ENCODE data around the gene HSPB9. TPM values are rescaled to one million over a fixed set of nuclear protein-coding genes. Genes with fewer than 3 reads are reported as not detected.
A peak's percentile ranks its signal among the peaks of the same experiment; 100 is the strongest.

HSPB9 gene
- total and polyA plus RNA-seq, 9 of the 15 experiments (the other 6 are each of a cell fraction or from before 2014, with no cell fraction given) = 0.04 to 0.16 (median 0.08) TPM; not detected in 3

DNA sequence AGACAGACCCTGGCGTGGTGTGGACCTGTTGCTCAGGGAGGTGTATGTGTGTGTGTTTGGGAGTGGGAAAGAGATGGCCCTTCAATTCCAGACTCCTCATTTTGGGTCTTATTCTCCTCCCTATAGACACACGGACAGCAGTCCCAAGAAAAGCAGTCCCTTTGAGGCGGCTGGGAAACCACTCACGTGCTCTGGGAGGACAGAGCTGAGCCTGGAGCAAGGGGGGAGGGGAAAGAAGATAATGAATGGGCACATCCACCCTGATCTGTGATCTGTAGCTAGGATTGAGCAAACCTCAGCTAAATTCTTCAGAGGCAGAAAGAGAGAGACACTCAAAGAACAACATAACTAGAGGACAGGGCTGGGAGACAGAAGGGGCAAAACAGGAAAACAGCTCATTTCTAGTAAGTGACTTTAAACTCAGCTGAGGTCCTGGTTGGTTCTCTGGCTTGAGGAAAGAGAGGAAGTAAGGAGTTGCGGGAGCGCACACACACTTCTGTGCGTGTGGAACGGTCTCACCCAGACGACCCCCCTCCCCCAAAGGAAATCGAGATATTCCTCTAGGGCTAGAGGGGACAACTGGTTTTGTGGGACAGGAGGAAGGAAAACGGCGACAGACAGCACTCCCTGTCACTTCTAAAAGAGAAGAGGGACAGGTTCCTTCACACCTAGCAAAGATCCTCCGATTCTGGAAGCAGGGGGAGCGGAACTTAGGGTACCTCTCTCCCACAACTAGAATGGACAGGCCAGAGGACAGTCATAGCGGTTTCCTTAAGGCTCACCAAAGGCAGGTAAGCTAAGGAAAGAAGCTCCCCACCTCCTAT, 31.5 kb downstream of the HSPB9 start (continued):
- TF ChIP-seq, protein P1, sequence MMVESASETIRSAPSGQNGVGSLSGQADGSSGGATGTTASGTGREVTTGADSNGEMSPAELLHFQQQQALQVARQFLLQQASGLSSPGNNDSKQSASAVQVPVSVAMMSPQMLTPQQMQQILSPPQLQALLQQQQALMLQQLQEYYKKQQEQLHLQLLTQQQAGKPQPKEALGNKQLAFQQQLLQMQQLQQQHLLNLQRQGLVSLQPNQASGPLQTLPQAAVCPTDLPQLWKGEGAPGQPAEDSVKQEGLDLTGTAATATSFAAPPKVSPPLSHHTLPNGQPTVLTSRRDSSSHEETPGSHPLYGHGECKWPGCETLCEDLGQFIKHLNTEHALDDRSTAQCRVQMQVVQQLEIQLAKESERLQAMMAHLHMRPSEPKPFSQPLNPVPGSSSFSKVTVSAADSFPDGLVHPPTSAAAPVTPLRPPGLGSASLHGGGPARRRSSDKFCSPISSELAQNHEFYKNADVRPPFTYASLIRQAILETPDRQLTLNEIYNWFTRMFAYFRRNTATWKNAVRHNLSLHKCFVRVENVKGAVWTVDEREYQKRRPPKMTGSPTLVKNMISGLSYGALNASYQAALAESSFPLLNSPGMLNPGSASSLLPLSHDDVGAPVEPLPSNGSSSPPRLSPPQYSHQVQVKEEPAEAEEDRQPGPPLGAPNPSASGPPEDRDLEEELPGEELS (CRISPR knock-in tag; IDR thresholded peaks at IDR 0.05; ENCODE audit: borderline replicate concordance) = 0 out of 2 replicates have a peak, but pooled peaks have one; percentile 42
- TF ChIP-seq ZNF224 (CRISPR knock-in tag; IDR thresholded peaks at IDR 0.05) (0 out of 2 replicates have a peak, but pooled peaks have one; percentile 29), HDAC2 (IDR thresholded peaks at IDR 0.05) (no peak), SPI1 (IDR thresholded peaks at IDR 0.05; ENCODE audit: borderline replicate concordance, low read depth, low read length) (peak; percentile 83; the same call in 1 of the 2 replicates), FOXK2 (conservative IDR thresholded peaks at IDR 0.05 in 1 of 2, IDR thresholded peaks at IDR 0.05 in 1 of 2; ENCODE audit: low read depth in 2 of 2) (no peak), NCOA6 (IDR thresholded peaks at IDR 0.05) (no peak)

DNA sequence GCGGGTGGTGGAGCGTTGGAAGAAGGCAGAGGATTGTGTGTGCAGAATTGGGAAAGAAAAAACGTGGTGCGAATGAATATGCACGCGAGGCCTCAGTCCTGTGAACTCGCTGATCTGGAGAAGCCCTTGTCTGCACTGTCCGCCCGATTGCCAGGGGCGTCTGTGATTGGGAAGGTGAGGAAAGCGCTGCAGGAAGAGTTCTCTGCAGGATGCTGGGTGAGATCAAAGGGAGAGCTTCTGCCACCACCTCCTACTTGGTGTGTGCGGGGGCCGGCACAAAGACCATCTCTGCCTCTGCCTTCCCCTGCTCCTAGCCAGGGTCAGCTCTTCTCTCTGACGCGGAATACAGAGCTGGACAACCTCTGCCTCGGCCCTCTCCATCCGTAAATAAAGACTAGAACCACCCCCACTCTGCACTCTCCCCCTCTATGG, 33.0 kb downstream of the HSPB9 start:
- no TSS peak for BruUV-seq (replicated peaks)
- Histone ChIP-seq H3K9me1 (ENCODE audit: control insufficient read depth, insufficient read depth, low read length) (no peaks in the 10 kb centered on the region), H3K4me2 (ENCODE audit: insufficient read depth, low read length) (peak overlapping the region; percentile 51), H3K79me2 (ENCODE audit: control insufficient read depth, insufficient read depth, low read length) (peaks cover 41% of the 10 kb centered on the region), H3K36me3 (ENCODE audit: control insufficient read depth, insufficient read depth, low read length) (peaks cover 27% of the 10 kb centered on the region; the same call in 2 of the 3 replicates), H4K20me1 (replicated peaks; ENCODE audit: control insufficient read depth, insufficient read depth, low read length) (peaks cover 11% of the 10 kb centered on the region), H3K9ac (ENCODE audit: insufficient read depth in 1 of 2, low read depth in 2 of 2, low read length in 2 of 2) (peak overlapping the region in 1 of 2 experiments; percentile 57; a peak in 2 of 4 replicates), H3K9me3 (replicated peaks; ENCODE audit: control insufficient read depth, insufficient read depth, low read depth, low read length) (no peaks in the 10 kb centered on the region), H2AFZ (ENCODE audit: low read depth, low read length) (peak overlapping the region; percentile 74; the same call in 1 of the 2 replicates), H3K27me3 (ENCODE audit: control insufficient read depth in 2 of 2, insufficient read depth in 2 of 2, low read length in 2 of 2) (no peaks in the 10 kb centered on the region), H3K4me3 (peak overlapping the region; percentile 93), H3K4me1 (replicated peaks in 1 of 2; ENCODE audit: control insufficient read depth in 2 of 2, insufficient read depth in 2 of 2, low read length in 2 of 2) (peaks cover 9 to 28% of the 10 kb centered on the region in 2 experiments; a peak in 4 of 5 replicates), H3K27ac (ENCODE audit: extremely low read depth, low read depth, low read length) (no peak overlapping the region)
- FAIRE-seq (no peak), ATAC-seq (no peak), DNase-seq (ENCODE audit: extremely low read depth in 1 of 4, low spot score in 3 of 4) (no peak)
- ChIA-PET CTCF (ENCODE audit: low intra/inter-chr PET ratio) (no interaction called here), POLR2A (interaction anchor here (0.6 kb wide), 1 partner anchor 45 kb away, joined by 3 read pairs; no protein-coding TSS in a partner anchor)
- intact Hi-C loops (cut with micrococcal nuclease) = no loop called here
- TF ChIP-seq DPF2 (IDR thresholded peaks at IDR 0.05) = no peak
- 0 out of 2 replicates have a peak, but pooled peaks have one; percentile 15 for TF ChIP-seq ADNP (tag; IDR thresholded peaks at IDR 0.05)
- TF ChIP-seq PHF8 (IDR thresholded peaks at IDR 0.05; ENCODE audit: borderline replicate concordance, low read length) = no peak
- 72% methylated on average over 15 of the region's 17 CpGs for WGBS (ENCODE audit: insufficient coverage, low coverage, missing lambda C conversion rate)
- in situ Hi-C loops (cut with MboI) = no loop called here
